ENCODE measurements around the gene OR1S1.
"Not testable (repeated sequence)": the region's sequence is repeated elsewhere in the genome, so short reads cannot be mapped to it uniquely, and the experiment has no call there.

The OR1S1 gene

DNA sequence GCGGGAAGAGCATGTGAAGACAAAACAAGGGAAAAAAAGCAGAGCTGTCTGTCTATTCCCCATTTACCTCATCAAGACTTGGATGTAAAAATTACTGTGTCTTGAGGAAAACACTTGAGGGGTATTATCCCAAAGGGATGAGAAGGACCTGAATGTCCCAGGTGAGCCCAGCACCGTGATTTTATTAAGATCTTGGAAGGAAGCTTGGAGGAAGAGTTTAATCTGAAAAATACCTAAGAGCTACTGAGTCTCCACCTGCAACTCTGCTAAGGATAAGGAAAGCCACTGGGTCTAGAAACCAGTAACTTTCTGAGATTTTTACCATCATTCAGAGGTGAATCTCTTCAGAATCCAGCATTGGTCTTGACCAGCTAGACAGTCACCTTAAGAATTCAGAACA, at the start of gene OR1S1:
OR1S1 (plus strand) TSS at position 301 of the 400 bp plus-strand sequence.
- not testable (repeated sequence) for DNase-seq (ENCODE audit: extremely low read depth in 1 of 2, low read depth in 1 of 2)

DNA sequence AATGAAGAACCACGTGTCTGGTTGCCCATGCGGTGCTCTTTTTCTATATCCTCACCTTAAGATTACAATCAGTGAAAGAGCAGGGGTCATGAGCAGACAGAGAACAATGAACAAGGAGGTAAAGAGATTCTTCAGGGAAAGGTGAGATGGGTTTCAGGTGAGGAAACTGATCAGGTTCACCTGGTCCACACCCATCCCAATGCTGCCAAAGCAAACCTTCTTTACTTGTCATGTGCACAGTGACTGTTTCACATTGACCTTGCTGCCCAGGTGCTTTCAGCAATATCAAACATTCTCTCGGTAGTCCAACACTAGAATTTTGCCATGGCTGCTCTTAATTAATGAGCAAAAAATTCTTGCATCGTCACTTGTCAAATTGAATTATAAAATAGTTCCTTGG, 48.1 kb upstream of the OR1S1 start:
- DNase-seq (ENCODE audit: extremely low read depth in 1 of 2, low read depth in 1 of 2): no peak

DNA sequence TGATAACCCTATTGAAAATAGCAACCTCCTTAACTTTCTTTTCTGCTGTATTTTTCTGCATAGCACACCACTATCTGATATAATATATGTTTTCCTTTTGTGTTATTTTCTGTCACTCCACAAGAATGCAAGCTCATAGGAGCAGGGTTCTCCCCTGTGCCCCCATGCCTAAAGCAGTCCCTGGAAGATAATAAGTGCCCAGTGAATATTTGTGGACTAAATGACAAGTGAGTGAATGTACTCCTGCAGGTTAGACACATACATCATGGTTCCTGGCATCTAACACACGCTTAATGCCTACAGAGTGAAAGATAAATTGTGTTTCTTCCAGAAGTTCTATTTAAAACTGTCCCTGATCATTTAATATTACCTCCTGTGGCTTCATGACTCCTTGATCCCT, 47.5 kb upstream of the OR1S1 start:
- DNase-seq (ENCODE audit: extremely low read depth in 1 of 2, low read depth in 1 of 2): no peak

GRCh38 chr11:58165504-58166106, 46.9 kb upstream of the OR1S1 start:
- DNase-seq (ENCODE audit: extremely low read depth in 1 of 2, low read depth in 1 of 2): no peak

DNA sequence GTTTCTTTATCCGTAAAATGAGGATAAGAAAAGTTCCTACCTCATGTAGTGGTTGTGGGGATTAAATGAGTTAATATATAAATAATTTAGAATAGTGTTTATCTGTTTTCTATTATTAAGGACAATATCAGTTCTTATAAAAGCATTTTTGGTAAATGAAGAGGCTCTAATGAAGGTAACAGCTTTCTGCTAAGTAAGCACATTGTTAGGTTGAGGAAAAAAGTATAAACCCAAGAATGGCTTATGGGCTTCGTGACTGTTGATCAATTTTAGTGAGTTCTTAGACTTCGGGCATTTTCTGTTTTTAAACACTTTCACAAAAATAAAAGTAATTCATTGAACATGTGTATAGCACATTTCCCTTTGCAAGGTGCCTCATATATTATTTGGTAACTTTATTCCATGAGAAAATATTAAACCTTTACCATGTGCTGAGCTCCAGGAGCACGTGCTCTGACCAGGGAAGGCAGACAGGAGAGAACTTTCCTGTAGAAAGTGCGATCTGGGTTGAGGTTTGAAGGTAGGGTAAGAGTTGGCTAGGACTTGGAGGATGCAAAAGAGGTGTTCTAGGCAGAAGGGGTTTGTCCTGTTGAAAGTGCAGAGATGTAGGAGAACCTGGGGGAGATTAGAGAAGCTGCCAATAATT, 35.0 kb upstream of the OR1S1 start:
- DNase-seq (ENCODE audit: extremely low read depth in 1 of 2, low read depth in 1 of 2): no peak

DNA sequence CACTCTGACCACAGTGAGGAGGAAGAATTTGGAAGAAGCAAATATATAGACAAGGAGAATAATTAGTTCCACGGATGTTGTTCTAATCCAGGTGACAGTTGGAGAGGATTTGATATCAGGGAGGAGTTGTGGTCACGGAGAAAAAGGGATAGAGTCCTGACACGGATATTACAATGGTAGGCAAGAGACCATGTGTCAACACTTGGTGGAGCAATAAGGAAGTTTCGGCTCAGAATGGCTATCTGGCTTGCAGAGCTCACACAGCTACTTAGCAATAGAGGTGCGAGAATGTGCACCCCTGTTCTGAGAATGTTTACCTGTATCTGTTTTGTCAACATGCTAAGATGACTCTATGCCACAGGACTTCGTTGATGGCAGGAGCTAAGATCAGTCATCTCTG, 34.1 kb upstream of the OR1S1 start:
- DNase-seq (ENCODE audit: extremely low read depth in 1 of 2, low read depth in 1 of 2): no peak

DNA sequence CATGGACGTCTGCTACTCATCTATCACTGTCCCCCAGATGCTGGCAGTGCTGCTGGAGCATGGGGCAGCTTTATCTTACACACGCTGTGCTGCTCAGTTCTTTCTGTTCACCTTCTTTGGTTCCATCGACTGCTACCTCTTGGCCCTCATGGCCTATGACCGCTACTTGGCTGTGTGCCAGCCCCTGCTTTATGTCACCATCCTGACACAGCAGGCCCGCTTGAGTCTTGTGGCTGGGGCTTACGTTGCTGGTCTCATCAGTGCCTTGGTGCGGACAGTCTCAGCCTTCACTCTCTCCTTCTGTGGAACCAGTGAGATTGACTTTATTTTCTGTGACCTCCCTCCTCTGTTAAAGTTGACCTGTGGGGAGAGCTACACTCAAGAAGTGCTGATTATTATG, 32.9 kb upstream of the OR1S1 start:
- no peak for DNase-seq (ENCODE audit: extremely low read depth in 1 of 2, low read depth in 1 of 2)

DNA sequence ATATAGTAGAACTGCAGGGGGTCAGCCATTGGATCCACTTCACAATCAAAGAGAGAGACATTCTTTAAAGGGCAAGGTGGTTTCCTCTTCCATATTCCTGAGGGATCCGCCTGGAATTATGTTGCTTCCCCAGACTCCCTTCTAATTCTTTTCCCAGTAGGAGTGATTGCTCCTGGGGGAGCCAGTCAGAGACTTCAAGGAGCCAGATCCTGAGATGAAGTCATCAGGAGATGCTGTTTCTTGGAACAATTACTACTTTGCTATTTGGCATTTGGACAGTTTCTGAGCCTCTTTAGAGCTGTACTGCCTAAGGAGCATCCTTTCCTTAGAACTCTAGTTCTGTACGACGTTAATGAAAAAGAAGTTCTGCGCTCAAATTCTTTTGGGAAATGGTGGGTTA, 25.6 kb upstream of the OR1S1 start:
- DNase-seq (ENCODE audit: extremely low read depth in 1 of 2, low read depth in 1 of 2): no peak

GRCh38 chr11:58188770-58189169, 23.8 kb upstream of the OR1S1 start, which contains the start of gene OR9Q2:
OR9Q2 (plus strand) TSS chr11:58189070; CDS start chr11:58190491, 1,421 bp downstream.
- DNase-seq (ENCODE audit: extremely low read depth in 1 of 2, low read depth in 1 of 2): no peak

DNA sequence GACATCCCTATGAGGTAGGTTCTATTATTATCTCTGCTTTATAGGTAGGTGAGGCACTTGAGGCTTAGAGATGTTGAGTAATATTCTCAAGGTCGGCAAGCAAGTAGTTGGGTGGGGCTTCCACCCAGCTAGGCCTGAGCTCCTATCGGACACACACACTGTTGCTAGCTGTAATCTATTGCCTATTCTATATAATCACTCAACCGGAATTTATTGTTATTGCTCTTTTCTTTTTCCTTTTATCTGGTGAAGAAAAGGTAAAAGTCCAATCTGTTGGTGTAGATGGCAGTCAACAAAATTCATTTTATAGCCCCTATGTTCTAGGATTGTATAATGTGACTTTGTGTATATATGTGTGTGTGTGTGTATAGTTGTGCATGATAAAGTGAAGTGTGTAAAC, 20.3 kb upstream of the OR1S1 start:
- DNase-seq (ENCODE audit: extremely low read depth in 1 of 2, low read depth in 1 of 2): no peak

DNA sequence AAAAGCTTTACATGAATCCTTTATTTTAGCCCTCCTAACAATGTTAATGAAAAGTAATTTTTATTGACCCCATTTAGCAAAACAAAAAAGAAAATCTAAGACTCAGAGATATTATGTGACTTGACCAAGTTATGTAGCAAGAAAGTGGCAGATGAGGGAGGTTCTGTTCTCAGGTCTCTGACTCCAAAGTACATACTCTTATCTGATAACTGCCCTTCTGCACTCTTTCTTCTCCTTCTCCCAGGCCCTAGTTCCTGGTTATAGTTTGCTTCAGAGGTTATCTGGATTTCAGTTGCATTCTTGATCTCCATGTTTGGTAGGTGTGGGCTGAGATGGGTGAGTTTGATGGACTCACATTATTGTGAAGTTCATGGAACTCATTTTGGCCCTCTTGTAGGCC, 19.1 kb upstream of the OR1S1 start:
- DNase-seq (ENCODE audit: extremely low read depth in 1 of 2, low read depth in 1 of 2): no peak

DNA sequence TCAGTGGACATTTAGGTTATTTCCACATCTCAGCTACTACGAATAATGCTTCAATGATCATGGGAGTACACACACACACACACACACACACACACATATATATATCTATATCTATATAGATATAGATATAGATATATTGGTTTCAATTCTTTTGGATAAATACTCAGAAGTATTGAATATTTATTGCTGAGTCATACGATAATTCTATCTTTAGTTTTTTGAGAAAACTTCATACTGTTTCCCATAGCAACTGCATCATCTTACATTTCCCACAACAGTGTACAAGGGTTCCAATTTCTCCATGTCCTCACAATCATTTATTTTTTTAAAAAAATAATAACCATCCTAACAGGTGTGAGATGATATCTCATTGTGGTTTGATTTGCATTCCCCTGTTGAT, 16.6 kb upstream of the OR1S1 start:
- no peak for DNase-seq (ENCODE audit: extremely low read depth in 1 of 2, low read depth in 1 of 2)

GRCh38 chr11:58199271-58199670, 13.2 kb upstream of the OR1S1 start:
- no peak for DNase-seq (ENCODE audit: extremely low read depth in 1 of 2, low read depth in 1 of 2)

GRCh38 chr11:58204042-58204441, 8.5 kb upstream of the OR1S1 start, which contains the start of gene OR1S2:
OR1S2 (minus strand) TSS chr11:58204142; CDS start chr11:58204142, 0 bp downstream.
- no peak for DNase-seq (ENCODE audit: extremely low read depth in 1 of 2, low read depth in 1 of 2)

DNA sequence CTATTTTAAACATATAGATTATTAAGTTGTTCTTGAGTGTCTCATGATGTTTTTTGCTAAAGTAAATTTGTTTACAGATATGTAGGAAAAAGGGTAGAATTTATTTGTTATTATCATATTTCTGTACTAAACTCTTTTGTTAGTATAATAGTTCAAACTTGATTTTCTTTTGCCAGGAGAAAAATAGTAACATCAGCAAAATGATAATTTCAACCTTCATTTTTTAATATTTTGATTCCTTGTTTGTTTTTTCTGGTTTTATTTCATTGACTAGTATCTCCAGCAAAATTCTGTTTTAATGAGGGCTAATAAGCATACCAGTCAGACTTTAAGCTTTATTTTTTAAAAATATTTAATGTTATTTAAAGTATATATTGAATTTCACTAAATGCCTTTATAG, 4.0 kb downstream of the OR1S1 start:
- DNase-seq (ENCODE audit: extremely low read depth in 1 of 2, low read depth in 1 of 2): no peak

GRCh38 chr11:58222721-58223120, 10.2 kb downstream of the OR1S1 start:
- DNase-seq (ENCODE audit: extremely low read depth in 1 of 2, low read depth in 1 of 2): no peak

GRCh38 chr11:58227956-58228615, 15.6 kb downstream of the OR1S1 start:
- DNase-seq (ENCODE audit: extremely low read depth in 1 of 2, low read depth in 1 of 2): no peak

GRCh38 chr11:58243954-58244353, 31.4 kb downstream of the OR1S1 start:
- no peak for DNase-seq (ENCODE audit: extremely low read depth in 1 of 2, low read depth in 1 of 2)

DNA sequence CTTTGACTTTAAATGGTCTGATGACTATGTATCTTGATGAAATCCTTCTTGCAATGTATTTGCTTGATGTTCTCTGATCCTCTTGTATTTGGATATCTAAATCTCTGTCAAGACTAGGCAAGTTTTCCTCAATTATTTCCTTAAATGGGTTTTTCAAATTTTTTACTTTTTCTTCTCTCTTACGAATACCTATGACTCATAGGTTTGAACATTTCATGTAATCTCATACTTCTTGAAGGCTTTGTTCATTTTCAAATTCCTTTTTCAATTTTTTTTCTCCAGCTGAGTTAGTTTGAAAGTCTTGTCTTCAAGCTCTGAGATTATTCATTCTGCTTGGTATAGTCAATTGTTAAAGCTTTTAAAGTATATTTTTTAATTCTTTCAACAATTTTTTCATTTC, 42.4 kb downstream of the OR1S1 start:
- DNase-seq (ENCODE audit: extremely low read depth in 1 of 2, low read depth in 1 of 2): no peak

GRCh38 chr11:58259983-58260382, 47.5 kb downstream of the OR1S1 start:
- no peak for DNase-seq (ENCODE audit: extremely low read depth in 1 of 2, low read depth in 1 of 2)
